Measurements from ENCODE around the gene KRTCAP2. TPM values are rescaled to one million over a fixed set of nuclear protein-coding genes. Genes with fewer than 3 reads are reported as not detected.

Gene KRTCAP2
- total RNA-seq, 1 donor, result 65.6 TPM

- no peak for DNase-seq (ENCODE audit: low read depth)
- no peak overlapping the region for H3K4me3 ChIP-seq (ENCODE audit: low read depth, low read length)
- no peak for TF ChIP-seq CTCF (IDR thresholded peaks at IDR 0.05; ENCODE audit: insufficient read depth, low read depth, low read length)
Measured at GRCh38 chr1:155121249-155121648, 51.9 kb downstream of the KRTCAP2 start.

GRCh38 chr1:155120253-155120652 is 52.9 kb downstream of the KRTCAP2 start:
- no peak for TF ChIP-seq CTCF (IDR thresholded peaks at IDR 0.05; ENCODE audit: insufficient read depth, low read depth, low read length)
- H3K4me3 ChIP-seq (ENCODE audit: low read depth, low read length), result no peak overlapping the region
- DNase-seq (ENCODE audit: low read depth), result no peak

Small RNAs within 50 kb of the gene (small RNA-seq; reads per million reads assigned to genes)
- gene HMGN2P18 (not detected), gene RF00019 (not detected)

Other genes starting within 250 kb of the KRTCAP2 start
- gene PMVK, start 236.6 kb downstream of the KRTCAP2 start, total RNA-seq, result 6.4 and 8.2 TPM in 2 replicates
- gene PBXIP1, start 217.2 kb downstream of the KRTCAP2 start, total RNA-seq, result 52.2 and 54.1 TPM in 2 replicates
- gene PYGO2, start 211.5 kb downstream of the KRTCAP2 start, total RNA-seq, result 26.7 and 28.9 TPM in 2 replicates
- 255 and 330 TPM in 2 replicates for gene SHC1, start 202.6 kb downstream of the KRTCAP2 start, total RNA-seq
- 57.7 and 68.2 TPM in 2 replicates for gene CKS1B, start 198.6 kb downstream of the KRTCAP2 start, total RNA-seq
- 22.9 and 24.2 TPM in 2 replicates for gene FLAD1, start 190.0 kb downstream of the KRTCAP2 start, total RNA-seq
- gene LENEP, start 179.7 kb downstream of the KRTCAP2 start, total RNA-seq, result 0.32 and 0.43 TPM in 2 replicates
- 15.5 and 15.8 TPM in 2 replicates for gene ZBTB7B, start 170.5 kb downstream of the KRTCAP2 start, total RNA-seq
- not detected in 2 replicates for gene DCST2, start 139.5 kb downstream of the KRTCAP2 start, total RNA-seq
- not detected in 2 replicates for gene DCST1, start 139.5 kb downstream of the KRTCAP2 start, total RNA-seq
- 41.2 and 49.2 TPM in 2 replicates for gene ADAM15, start 122.0 kb downstream of the KRTCAP2 start, total RNA-seq
- gene EFNA4, start 109.6 kb downstream of the KRTCAP2 start, total RNA-seq, result 2.6 and 3.9 TPM in 2 replicates
- gene EFNA3, start 94.5 kb downstream of the KRTCAP2 start, total RNA-seq, result 0.32 and 0.43 TPM in 2 replicates
- not detected in 2 replicates for gene EFNA1, start 45.4 kb downstream of the KRTCAP2 start, total RNA-seq
- 52.5 and 58.7 TPM in 2 replicates for gene SLC50A1, start 37.5 kb downstream of the KRTCAP2 start, total RNA-seq
- gene DPM3, start 32.8 kb downstream of the KRTCAP2 start, total RNA-seq, result 23.7 and 47.0 TPM in 2 replicates
- gene TRIM46, start 545 bp upstream of the KRTCAP2 start, total RNA-seq, result 6.5 and 7.7 TPM in 2 replicates
- gene THBS3, start 34.6 kb upstream of the KRTCAP2 start, total RNA-seq, result 32.8 and 35.8 TPM in 2 replicates
- gene MTX1, start 35.4 kb upstream of the KRTCAP2 start, total RNA-seq, result 38.0 and 45.1 TPM in 2 replicates
- gene ENTREP3, start 82.2 kb upstream of the KRTCAP2 start, total RNA-seq, result 7.7 and 7.8 TPM in 2 replicates
- 33.7 and 35.8 TPM in 2 replicates for gene SCAMP3, start 89.1 kb upstream of the KRTCAP2 start, total RNA-seq
- 19.3 and 21.6 TPM in 2 replicates for gene CLK2, start 100.2 kb upstream of the KRTCAP2 start, total RNA-seq
- gene HCN3, start 104.2 kb upstream of the KRTCAP2 start, total RNA-seq, result 0.86 and 1.6 TPM in 2 replicates
- not detected in 2 replicates for gene PKLR, start 128.1 kb upstream of the KRTCAP2 start, total RNA-seq
- gene FDPS, start 135.6 kb upstream of the KRTCAP2 start, total RNA-seq, result 427 and 428 TPM in 2 replicates
- gene RUSC1, start 147.6 kb upstream of the KRTCAP2 start, total RNA-seq, result 18.4 and 22.9 TPM in 2 replicates